ENCODE results near the gene NEDD9.

Gene NEDD9

DNA sequence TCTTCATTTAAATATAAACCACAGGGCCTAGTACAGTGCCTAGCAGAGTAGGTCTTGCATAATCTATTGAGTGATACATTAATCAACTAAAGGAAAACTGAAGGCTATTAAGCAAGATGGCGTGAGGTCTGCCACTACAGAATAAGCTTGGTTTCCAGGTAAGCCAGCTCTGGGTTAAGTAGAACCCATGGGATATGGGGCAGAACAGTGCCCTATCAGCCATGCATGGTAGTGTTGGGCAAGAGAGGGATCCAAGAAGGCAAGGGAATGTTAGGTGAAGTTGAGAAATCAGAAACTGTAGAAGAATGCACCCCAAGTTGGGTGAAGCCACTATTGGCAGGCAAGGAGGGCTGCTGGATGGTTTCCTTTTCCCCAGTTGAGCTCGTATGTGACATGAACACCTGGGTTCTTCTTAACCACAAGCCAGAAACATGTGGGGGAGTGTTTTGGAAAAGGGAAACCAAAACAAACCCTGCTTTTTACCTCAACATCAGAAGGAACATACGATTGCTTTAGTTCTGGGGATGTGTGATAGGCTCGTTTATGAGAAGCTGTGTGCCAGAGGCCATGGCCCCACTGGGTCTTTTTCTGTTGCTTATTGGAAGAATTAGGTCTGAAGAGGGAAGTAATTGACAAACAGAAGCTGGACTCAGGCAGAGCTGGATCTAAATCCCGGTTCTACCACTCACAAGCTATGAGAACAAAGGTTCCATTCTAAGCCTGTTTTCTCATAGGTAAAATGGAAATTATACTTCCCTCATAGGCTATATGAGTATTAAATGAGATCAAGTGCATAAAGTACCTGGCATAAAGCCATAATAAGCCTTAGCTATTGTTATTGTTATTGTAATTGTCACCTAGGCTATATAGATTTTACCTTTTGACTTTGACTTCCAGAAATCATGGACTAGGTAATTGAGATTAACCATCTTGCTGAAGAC, 33.5 kb downstream of the NEDD9 start:
- in situ Hi-C loops (cut with MboI; ENCODE audit: low pct_unique_long_range_greater_than_20kb, low sequenced_read_pairs, unreplicated experiment), result no loop called here
- TF ChIP-seq, protein P1, sequence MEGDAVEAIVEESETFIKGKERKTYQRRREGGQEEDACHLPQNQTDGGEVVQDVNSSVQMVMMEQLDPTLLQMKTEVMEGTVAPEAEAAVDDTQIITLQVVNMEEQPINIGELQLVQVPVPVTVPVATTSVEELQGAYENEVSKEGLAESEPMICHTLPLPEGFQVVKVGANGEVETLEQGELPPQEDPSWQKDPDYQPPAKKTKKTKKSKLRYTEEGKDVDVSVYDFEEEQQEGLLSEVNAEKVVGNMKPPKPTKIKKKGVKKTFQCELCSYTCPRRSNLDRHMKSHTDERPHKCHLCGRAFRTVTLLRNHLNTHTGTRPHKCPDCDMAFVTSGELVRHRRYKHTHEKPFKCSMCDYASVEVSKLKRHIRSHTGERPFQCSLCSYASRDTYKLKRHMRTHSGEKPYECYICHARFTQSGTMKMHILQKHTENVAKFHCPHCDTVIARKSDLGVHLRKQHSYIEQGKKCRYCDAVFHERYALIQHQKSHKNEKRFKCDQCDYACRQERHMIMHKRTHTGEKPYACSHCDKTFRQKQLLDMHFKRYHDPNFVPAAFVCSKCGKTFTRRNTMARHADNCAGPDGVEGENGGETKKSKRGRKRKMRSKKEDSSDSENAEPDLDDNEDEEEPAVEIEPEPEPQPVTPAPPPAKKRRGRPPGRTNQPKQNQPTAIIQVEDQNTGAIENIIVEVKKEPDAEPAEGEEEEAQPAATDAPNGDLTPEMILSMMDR (IDR thresholded peaks at IDR 0.05; ENCODE audit: extremely low read depth, insufficient read depth, missing control alignments), result no peak
- peak; percentile 26 for DNase-seq (ENCODE audit: low spot score)

DNA sequence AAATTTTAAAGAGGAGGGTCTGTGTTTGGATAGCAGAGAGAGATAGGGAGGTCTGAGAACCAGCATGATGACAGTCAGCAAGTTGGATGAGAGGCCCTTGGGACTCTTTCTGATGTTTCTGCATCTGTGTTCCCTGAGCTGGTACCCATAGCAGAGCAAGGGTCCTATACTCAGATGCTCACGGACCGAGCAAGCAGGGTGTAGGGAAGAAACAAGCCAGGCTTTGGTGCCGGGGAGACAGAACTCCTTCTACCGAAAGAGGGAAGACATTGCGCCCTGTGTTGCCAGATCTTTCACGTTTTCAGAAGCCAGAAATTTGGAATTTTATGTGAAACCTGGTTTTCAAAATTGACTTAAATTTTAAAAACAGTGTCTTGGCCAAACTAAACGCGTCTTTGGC, 34.6 kb downstream of the NEDD9 start:
- TF ChIP-seq, protein P1 (IDR thresholded peaks at IDR 0.05; ENCODE audit: extremely low read depth, insufficient read depth, missing control alignments), result no peak
- DNase-seq (ENCODE audit: low spot score), result no peak
- in situ Hi-C loops (cut with MboI; ENCODE audit: low pct_unique_long_range_greater_than_20kb, low sequenced_read_pairs, unreplicated experiment), result no loop called here

DNA sequence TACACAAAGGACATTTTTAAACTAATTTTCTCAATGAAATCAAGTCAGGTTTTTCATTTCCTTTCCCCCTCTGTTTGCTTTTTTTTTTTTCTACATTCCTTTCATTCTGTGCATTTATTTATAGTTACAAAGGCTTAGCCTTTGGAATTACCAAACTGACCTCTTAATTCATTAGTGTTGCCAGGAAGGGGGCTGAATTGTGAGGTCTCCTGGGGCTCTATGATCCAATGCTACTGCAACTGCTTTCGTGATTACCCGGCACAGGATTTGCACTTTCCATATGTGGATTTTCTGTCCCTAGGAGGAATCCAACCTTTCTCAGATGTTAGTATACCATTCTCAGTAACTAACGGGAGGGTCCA, 35.3 kb downstream of the NEDD9 start:
- TF ChIP-seq, protein P1 (IDR thresholded peaks at IDR 0.05; ENCODE audit: extremely low read depth, insufficient read depth, missing control alignments), result no peak
- in situ Hi-C loops (cut with MboI; ENCODE audit: low pct_unique_long_range_greater_than_20kb, low sequenced_read_pairs, unreplicated experiment), result no loop called here
- DNase-seq (ENCODE audit: low spot score), result no peak

DNA sequence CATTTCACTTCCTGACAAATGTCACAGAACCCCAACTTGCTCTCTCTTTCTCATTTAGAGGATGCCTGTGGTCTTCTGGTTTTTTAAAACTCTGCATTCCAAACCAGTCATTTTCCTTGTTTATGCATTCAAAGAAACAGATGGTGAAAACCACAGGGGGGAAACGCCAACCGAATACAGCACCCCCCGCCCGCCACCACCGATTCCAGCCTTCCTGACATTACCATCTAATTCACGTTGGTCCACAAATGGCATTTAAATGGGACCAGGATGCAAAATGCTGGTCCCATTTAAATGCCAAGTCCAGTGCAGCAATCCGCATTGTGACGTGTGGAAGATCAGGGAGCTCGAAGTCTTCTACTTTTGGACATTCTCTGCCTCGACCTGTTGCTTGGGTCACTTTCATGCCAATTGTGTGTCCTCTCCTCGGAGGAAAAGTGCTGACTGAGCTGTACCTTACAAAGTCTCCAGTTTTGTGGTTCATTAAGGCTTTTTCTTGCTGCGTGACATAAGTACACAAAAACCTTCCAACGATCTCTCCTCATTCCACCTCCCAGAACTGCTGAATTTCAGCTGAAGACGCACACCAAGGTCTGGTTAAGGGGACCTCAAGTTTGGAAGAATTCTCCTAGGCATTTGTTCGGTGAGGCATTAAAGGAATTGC, 35.8 kb downstream of the NEDD9 start:
- DNase-seq (ENCODE audit: low spot score), result no peak
- TF ChIP-seq, protein P1 (IDR thresholded peaks at IDR 0.05; ENCODE audit: extremely low read depth, insufficient read depth, missing control alignments), result no peak
- in situ Hi-C loops (cut with MboI; ENCODE audit: low pct_unique_long_range_greater_than_20kb, low sequenced_read_pairs, unreplicated experiment), result no loop called here

DNA sequence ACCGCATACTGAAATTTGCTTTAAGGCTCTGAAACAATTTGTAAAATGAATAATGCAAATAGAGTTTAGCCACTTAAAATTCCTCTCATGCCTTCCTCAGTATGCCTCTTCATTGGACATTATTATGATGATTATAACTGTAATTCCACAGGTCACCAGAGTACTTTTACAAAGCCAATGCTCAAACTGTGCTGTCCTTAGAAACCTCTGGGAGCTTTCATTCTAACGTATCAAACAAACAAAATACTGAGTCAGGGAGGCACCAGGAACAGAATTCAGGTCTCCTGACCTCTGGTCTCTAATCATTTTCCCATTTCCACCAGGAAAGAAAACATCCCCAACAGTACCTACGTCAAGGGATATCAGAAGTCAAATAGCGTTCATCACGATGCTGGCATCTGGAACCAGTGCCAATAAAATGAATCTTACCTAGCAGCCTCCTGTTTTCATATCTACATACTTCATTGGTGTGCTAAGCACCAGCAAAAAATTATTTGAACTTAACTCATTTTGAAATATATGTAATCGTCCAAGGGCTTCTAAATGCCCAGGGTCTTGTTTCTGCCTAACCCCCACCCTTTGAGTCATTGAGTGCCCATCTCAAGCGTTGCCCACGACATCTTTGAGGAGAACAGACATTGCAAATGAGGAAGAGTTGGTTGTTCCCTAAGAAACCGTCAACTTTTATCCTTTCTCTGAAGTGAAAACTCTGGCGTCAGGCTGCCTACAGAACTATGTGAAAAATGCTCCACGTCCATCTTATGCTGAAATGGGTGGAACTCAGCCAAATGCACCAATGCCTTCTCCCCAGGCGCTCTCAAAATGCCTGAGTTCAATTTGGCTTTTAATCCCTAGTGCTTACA, 37.9 kb downstream of the NEDD9 start:
- DNase-seq (ENCODE audit: low spot score), result no peak
- TF ChIP-seq, protein P1 (IDR thresholded peaks at IDR 0.05; ENCODE audit: extremely low read depth, insufficient read depth, missing control alignments), result no peak
- in situ Hi-C loops (cut with MboI; ENCODE audit: low pct_unique_long_range_greater_than_20kb, low sequenced_read_pairs, unreplicated experiment), result no loop called here

DNA sequence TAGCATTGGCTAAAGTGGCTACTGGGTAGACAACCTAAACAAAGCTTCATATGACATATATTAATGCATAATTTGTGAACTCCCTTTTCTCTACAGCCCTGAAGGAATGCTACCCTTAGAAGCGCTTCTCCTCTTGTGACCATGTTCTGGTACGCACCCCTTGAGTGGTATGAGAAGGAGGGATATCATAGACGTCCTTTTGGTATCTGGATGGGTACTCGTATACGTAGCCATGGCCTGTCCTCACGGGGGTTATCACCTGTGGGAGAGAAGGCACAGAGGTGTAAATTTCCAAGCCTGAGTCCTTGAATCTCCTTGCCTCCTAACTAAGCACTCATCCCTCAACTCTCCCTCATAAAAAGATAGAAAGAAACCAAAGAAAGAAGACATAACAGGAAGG, 39.0 kb downstream of the NEDD9 start:
- TF ChIP-seq, protein P1 (IDR thresholded peaks at IDR 0.05; ENCODE audit: extremely low read depth, insufficient read depth, missing control alignments), result no peak
- in situ Hi-C loops (cut with MboI; ENCODE audit: low pct_unique_long_range_greater_than_20kb, low sequenced_read_pairs, unreplicated experiment), result no loop called here

More for the DNA sequence above, 39.0 kb downstream of the NEDD9 start:
- DNase-seq (ENCODE audit: low spot score), result no peak

All from GM13977 (cell line).